Stimulated activated CD8-positive, alpha-beta memory T cell treated with anti-CD3 and anti-CD28 coated beads, Interleukin-12 subunit alpha, Interleukin-12 subunit beta, amount 100 ng/mL, for 24 hours (primary cell): ENCODE results near the gene KBTBD4.
"Not testable (repeated sequence)": the region's sequence is repeated elsewhere in the genome, so short reads cannot be mapped to it uniquely, and the experiment has no call there.

Experiments
- DNase-seq: peaks from one replicate; pipeline ENCODE4 v3.0.0-alpha.2; 2020; ENCODE audit errors: extremely low read depth

The KBTBD4 gene

GRCh38 chr11:47560426-47560825 is 18.3 kb downstream of the KBTBD4 start:
- no peak for DNase-seq

- no peak for DNase-seq
Measured at GRCh38 chr11:47558695-47559094, 20.1 kb downstream of the KBTBD4 start.

GRCh38 chr11:47557004-47557403 is 21.8 kb downstream of the KBTBD4 start:
- not testable (repeated sequence) for DNase-seq

DNA sequence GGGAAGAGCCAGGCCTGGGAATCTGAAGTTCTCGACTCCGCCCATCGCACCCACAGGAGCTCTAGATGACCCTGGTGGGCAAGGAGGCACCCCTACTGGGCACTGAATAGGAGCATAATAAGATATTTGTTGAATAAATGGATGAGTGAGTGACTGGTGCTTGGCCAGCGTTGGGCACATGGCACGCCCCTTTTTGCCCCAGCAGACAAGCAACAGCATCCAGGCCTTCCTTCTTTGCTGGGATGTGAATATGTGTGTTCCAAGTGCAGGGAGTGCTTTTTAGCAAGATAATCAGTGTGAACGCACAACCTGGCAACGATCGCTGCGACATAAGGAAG is 25.4 kb downstream of the KBTBD4 start:
- DNase-seq = no peak

GRCh38 chr11:47552566-47553405 is 26.0 kb downstream of the KBTBD4 start, which contains the start of gene CELF1:
TSS of gene CELF1 (minus strand) at chr11:47553132. CDS start at chr11:47499523, 53,609 bp downstream.
- peak; percentile 79 for DNase-seq

- DNase-seq = no peak
Measured at GRCh38 chr11:47552056-47552565, 26.7 kb downstream of the KBTBD4 start.

GRCh38 chr11:47551086-47551485 is 27.7 kb downstream of the KBTBD4 start:
- DNase-seq = no peak

DNA sequence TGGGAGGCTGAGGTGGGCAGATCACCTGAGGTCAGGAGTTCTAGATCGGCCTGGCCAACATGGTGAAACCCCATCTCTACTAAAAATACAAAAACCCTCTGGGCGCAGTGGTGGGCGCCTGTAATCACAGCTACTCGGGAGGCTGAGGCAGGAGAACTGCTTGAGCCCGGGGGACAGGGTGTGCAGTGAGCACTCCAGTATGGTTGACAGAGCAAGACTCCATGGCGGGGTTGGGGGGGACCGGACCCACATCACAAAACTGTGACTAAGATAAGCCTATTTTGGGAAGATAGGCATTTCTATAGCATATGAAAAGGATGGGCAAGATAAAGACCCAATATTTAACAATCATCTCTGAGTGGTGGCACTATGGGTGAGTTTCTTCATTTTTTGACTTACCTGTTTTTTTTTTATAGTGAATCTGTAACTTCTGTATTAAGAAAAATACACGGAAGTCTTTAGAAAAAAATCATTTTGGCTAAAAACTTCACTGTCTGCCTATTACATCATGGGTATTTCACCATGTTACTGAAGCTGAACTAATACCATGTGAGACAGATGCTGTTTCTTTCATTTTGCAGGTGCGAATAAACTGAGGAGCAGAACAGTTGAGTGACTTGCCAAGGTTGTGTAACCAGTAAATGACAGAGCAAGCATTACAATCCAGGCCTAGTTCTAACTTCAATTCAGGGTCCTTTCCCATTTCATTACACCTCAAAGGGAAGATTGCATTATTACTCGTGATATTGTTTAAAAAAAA is 28.3 kb downstream of the KBTBD4 start:
- no peak for DNase-seq

GRCh38 chr11:47546274-47546673 is 32.5 kb downstream of the KBTBD4 start:
- not testable (repeated sequence) for DNase-seq

DNA sequence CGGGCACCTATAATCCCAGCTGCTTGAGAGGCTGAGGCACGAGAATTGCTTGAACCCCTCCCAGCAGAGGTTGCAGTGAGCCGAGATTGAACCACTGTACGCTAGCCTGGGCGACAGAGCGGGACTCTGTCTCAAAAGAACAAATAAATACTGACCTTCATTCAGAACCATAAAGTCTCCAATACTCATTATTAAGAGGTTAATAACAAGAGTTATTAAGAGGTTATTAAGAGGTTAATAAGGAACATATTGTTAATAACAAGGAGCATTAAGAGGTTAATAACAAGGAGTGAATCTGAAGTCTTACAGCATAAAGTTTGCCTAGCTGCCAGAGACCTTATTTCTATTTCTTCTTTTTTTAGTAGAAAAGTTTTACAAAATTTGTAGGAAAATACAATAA is 33.5 kb downstream of the KBTBD4 start:
- no peak for DNase-seq

- no peak for DNase-seq
Measured at GRCh38 chr11:47541070-47541469, 37.7 kb downstream of the KBTBD4 start.

GRCh38 chr11:47539681-47540039 is 39.1 kb downstream of the KBTBD4 start:
- no peak for DNase-seq

GRCh38 chr11:47538741-47539565 is 39.8 kb downstream of the KBTBD4 start:
- no peak for DNase-seq

- no peak for DNase-seq
Measured at GRCh38 chr11:47536915-47537314, 41.9 kb downstream of the KBTBD4 start.

DNA sequence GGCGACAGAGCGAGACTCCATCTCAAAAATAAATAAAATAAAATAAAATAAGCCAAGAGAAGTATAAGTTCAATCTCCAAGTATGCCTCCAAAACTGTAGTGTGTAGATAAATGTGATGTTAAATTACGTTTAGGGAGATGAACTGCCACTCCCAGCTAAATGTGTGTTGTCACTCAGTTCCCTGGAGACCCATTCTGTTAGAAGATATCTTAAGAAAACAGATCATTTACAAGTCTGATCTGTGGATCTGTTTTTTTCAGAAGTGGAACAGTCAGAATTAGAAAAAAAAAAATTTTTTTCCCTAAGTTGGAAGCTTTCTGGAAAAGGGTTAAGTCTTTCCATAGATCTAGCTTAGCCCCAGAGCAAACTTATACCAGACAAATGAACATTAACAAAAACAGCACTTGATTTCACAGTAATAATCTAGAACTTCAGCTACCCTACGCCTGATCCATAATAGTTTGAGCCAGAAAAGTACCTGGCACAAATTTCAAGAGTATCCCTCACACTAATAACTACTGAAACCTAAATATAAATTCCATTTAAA is 44.0 kb downstream of the KBTBD4 start:
- no peak for DNase-seq

- DNase-seq = no peak
Measured at GRCh38 chr11:47533690-47534151, 45.0 kb downstream of the KBTBD4 start.

DNA sequence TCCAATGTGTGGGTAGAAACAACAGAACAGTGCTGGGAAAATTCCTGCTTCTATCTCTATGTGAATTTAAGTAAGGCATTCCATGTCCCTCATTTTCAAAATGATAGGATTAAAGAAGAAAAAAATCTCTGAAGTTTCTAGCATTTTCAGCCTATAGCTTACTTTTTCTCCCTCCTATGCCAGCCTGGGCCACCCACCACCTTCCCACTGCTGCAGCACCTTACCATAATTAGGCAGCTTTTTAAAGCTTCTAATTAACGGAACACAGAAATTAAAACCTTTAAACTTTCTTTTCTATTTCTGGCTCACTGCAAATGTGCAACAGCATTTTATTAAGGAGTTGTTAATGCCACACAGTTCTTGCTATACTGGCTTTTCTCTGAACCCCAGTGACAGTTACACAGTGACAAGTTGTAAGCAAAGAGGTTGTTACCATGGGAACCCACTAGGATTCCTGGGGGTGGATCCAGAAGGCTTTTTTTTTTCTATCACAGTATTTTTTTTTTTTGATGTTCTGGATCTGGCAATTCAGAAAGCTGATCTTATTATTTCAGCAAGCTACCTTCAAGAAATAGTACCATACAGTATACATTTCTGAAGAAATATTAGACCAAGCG is 46.1 kb downstream of the KBTBD4 start:
- no peak for DNase-seq

DNA sequence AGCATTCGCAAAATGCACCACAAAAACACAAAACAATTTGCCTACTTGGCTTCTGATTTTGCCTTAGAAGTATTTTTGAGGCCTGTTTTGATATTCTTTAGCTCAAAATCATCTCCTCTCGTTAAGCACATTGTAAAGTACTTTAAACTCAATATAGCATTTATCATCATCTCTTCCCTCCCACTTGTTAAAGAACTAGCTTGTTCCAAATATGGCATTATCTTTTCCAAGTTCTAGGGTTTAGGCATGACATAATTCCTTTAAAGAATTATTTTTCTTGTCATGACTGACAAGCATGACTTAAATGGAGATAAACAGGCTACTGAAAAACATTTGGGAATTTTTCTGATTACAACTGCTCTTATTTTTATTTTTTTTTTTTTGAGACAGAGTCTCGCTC is 47.1 kb downstream of the KBTBD4 start:
- DNase-seq = no peak

DNA sequence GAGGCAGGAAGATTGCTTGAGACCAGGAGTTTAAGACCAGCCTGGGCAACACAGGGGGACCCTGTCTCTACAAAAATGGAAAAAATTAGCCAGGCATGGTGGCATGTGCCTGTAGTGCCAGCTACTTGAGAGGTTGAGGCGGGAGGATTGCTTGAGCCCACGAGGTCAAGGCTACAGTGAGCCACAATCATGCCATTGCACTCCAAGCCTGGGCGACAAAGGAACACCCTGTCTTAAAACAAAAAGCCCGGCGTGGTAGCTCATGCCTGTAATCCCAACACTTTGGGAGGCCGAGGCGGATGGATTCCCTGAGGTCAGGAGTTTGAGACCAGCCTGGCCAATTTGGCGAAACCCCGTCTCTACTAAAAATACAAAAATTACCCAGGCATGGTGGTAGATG is 48.0 kb downstream of the KBTBD4 start:
- DNase-seq = not testable (repeated sequence)

GRCh38 chr11:47529951-47530350 is 48.8 kb downstream of the KBTBD4 start:
- DNase-seq = no peak

- no peak for DNase-seq
Measured at GRCh38 chr11:47527186-47527585, 51.6 kb downstream of the KBTBD4 start.
